Mesendoderm (in vitro differentiated cells): ENCODE results near the gene RPL27A.

Experiments
- DNase-seq: peaks from one replicate; pipeline ENCODE4 v3.0.0; 2013
- H2AK5ac ChIP-seq: 2 replicates; pipeline ENCODE4 v1.6.1; 2013; ENCODE audit warnings: low read length, inconsistent platforms
- H2BK120ac ChIP-seq: 2 replicates; pipeline ENCODE4 v1.6.1; 2013; ENCODE audit warnings: low read depth, mild to moderate bottlenecking, low read length, moderate library complexity, mixed read lengths
- H2BK15ac ChIP-seq: replicated peaks from 2 replicates; pipeline ENCODE4 v1.6.1; 2013; ENCODE audit warnings: low read depth, mild to moderate bottlenecking, moderate library complexity
- H2BK5ac ChIP-seq: 2 replicates; pipeline ENCODE4 v1.6.1; 2013; ENCODE audit warnings: low read length, inconsistent platforms
- H3K18ac ChIP-seq: 2 replicates; pipeline ENCODE4 v1.6.1; 2013; ENCODE audit warnings: mild to moderate bottlenecking, low read length, mixed read lengths
- H3K23ac ChIP-seq: one replicate; pipeline ENCODE4 v1.6.1; 2013; ENCODE audit warnings: low read length
- H3K27ac ChIP-seq: 2 replicates; pipeline ENCODE4 v1.5.1; 2013; ENCODE audit warnings: low read depth, mild to moderate bottlenecking, inconsistent platforms, low read length, moderate library complexity
- H3K27me3 ChIP-seq: 2 replicates; pipeline ENCODE4 v1.6.1; 2013; ENCODE audit warnings: low read length, control low read depth, mild to moderate bottlenecking, inconsistent platforms; ENCODE audit not compliant: insufficient read depth, poor library complexity
- H3K36me3 ChIP-seq: 2 replicates; pipeline ENCODE4 v1.6.1; 2013; ENCODE audit warnings: low read length, inconsistent platforms; ENCODE audit not compliant: control insufficient read depth, insufficient read depth
- H3K4ac ChIP-seq: one replicate; pipeline ENCODE4 v1.6.1; 2013; ENCODE audit warnings: low read depth, mild to moderate bottlenecking, low read length, moderate library complexity
- H3K4me1 ChIP-seq: 2 replicates; pipeline ENCODE4 v1.6.1; 2013; ENCODE audit warnings: low read depth, low read length, inconsistent platforms; ENCODE audit not compliant: control insufficient read depth
- H3K4me2 ChIP-seq: 2 replicates; pipeline ENCODE4 v1.6.1; 2013; ENCODE audit warnings: low read length
- H3K4me3 ChIP-seq: 2 replicates; pipeline ENCODE4 v1.5.1; 2013; ENCODE audit warnings: mild to moderate bottlenecking, low read length
- H3K56ac ChIP-seq: one replicate; pipeline ENCODE4 v1.6.1; 2013; ENCODE audit warnings: low read length
- H3K79me1 ChIP-seq: 2 replicates; pipeline ENCODE4 v1.6.1; 2013; ENCODE audit warnings: low read length, inconsistent platforms
- H3K79me2 ChIP-seq: 2 replicates; pipeline ENCODE4 v1.6.1; 2013; ENCODE audit warnings: mild to moderate bottlenecking, low read length; ENCODE audit not compliant: control insufficient read depth, insufficient read depth
- H3K9ac ChIP-seq: 2 replicates; pipeline ENCODE4 v1.6.1; 2013; ENCODE audit warnings: low read length, inconsistent platforms
- H4K5ac ChIP-seq: one replicate; pipeline ENCODE4 v1.6.1; 2013; ENCODE audit warnings: low read length
- H4K8ac ChIP-seq: one replicate; pipeline ENCODE4 v1.6.1; 2013; ENCODE audit warnings: low read depth, mild to moderate bottlenecking, control low read depth, low read length, moderate library complexity
- WGBS: extraction: QIAGEN DNeasy Blood & Tissue Kit; methylation state at CpG from one replicate; pipeline ENCODE4 v1.1.7; 2013; ENCODE audit warnings: low lambda C conversion rate, missing lambda C conversion rate; ENCODE audit not compliant: insufficient coverage; ENCODE audit errors: extremely low coverage; 5-methylcytosine and 5-hydroxymethylcytosine counted together

Gene RPL27A

DNA sequence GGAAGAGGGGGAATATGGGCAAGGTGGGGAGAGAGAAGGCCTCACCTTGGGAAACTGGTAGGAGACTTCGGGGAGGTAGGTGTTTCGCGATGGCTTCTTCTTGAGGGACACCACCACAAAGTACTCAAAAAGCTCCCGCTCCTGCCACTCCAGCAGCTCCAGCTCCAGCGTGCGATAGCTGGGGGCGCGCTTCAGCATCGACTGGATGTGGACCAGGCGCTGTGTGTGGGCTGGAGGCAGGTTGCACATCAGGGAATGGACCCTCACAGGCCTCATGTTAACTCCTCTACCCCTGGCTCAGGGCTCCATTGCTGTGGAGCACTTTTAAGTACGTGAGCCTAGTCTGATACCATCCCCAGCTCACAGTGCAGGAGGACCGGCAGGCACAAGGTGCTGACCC is 29.9 kb downstream of the RPL27A start:
- peak overlapping the region; percentile 86 for H2AK5ac ChIP-seq
- peak overlapping the region; percentile 29 for H3K23ac ChIP-seq
- WGBS = no CpG with 5 or more reads among the region's 12 CpGs
- DNase-seq = no peak
- no peaks in the 10 kb centered on the region for H3K79me2 ChIP-seq
- no peak overlapping the region for H3K4me3 ChIP-seq
- H3K4me1 ChIP-seq = peaks cover 11% of the 10 kb centered on the region
- H3K9ac ChIP-seq = no peak overlapping the region
- H2BK5ac ChIP-seq = peak overlapping the region; percentile 74
- peak overlapping the region; percentile 51 for H3K56ac ChIP-seq
- H3K79me1 ChIP-seq = no peaks in the 10 kb centered on the region
- H3K18ac ChIP-seq = peak overlapping the region; percentile 5
- no peak overlapping the region for H3K4ac ChIP-seq
- no peak overlapping the region for H3K27ac ChIP-seq
- H2BK15ac ChIP-seq = no peak overlapping the region
- H4K8ac ChIP-seq = no peak overlapping the region
- no peaks in the 10 kb centered on the region for H3K27me3 ChIP-seq
- H2BK120ac ChIP-seq = no peak overlapping the region
- no peak overlapping the region for H4K5ac ChIP-seq
- peaks cover 2% of the 10 kb centered on the region for H3K36me3 ChIP-seq
- no peak overlapping the region for H3K4me2 ChIP-seq

GRCh38 chr11:8713760-8714454 is 31.3 kb downstream of the RPL27A start:
- Histone ChIP-seq H3K4me2 (no peak overlapping the region), H4K5ac (no peak overlapping the region), H3K4me3 (no peak overlapping the region), H3K27me3 (no peaks in the 10 kb centered on the region), H2BK15ac (no peak overlapping the region), H4K8ac (no peak overlapping the region), H3K27ac (peak overlapping the region; percentile 79), H3K36me3 (peaks cover 2% of the 10 kb centered on the region), H3K79me2 (no peaks in the 10 kb centered on the region), H2AK5ac (no peak overlapping the region), H3K56ac (peak overlapping the region; percentile 56), H3K23ac (no peak overlapping the region), H3K4ac (no peak overlapping the region), H3K4me1 (peaks cover 23% of the 10 kb centered on the region), H3K18ac (peak overlapping the region; percentile 52), H3K9ac (peak overlapping the region; percentile 9), H3K79me1 (no peaks in the 10 kb centered on the region), H2BK120ac (peak overlapping the region; percentile 82), H2BK5ac (peak overlapping the region; percentile 62)
- peak; percentile 95 for DNase-seq
- WGBS = no CpG with 5 or more reads among the region's 8 CpGs

- Histone ChIP-seq H3K9ac (no peak overlapping the region), H3K27ac (peak overlapping the region; percentile 79), H3K56ac (peak overlapping the region; percentile 56), H3K4me1 (peaks cover 29% of the 10 kb centered on the region), H3K23ac (no peak overlapping the region), H2AK5ac (no peak overlapping the region), H3K4ac (no peak overlapping the region), H3K4me3 (no peak overlapping the region), H4K5ac (no peak overlapping the region), H2BK15ac (no peak overlapping the region), H2BK120ac (peak overlapping the region; percentile 82), H3K27me3 (no peaks in the 10 kb centered on the region), H3K79me1 (no peaks in the 10 kb centered on the region), H3K4me2 (no peak overlapping the region), H4K8ac (no peak overlapping the region), H3K36me3 (peaks cover 2% of the 10 kb centered on the region), H3K18ac (peak overlapping the region; percentile 52), H3K79me2 (no peaks in the 10 kb centered on the region), H2BK5ac (peak overlapping the region; percentile 33)
- WGBS = no CpG with 5 or more reads among the region's 4 CpGs
- DNase-seq = no peak
Measured at GRCh38 chr11:8714622-8715225, 32.1 kb downstream of the RPL27A start.

DNA sequence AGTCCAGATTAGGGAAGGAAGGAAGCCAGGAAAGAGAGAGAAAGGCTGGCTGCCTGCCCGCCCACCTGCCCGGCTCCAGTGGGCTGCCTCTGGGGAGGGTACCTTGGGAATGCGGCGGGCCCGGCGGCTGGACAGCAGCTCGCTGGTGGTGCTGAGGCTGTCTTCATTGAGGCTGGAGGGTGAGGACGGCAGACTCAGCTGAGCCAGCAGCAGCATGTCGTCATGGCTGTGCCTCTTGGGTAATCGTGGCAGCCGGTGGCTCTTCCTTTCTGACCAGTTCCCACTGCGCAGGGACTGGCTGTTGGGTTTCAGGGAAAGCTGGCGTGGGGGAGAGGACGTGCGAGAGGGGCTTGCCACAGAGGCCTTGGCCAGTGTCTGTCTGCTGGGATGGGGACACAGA is 32.9 kb downstream of the RPL27A start:
- Histone ChIP-seq H2BK5ac (peak overlapping the region; percentile 38), H3K4me3 (no peak overlapping the region), H3K18ac (peak overlapping the region; percentile 5), H2AK5ac (peak overlapping the region; percentile 31), H3K23ac (no peak overlapping the region), H2BK120ac (no peak overlapping the region), H3K79me2 (no peaks in the 10 kb centered on the region), H4K8ac (no peak overlapping the region), H3K4ac (no peak overlapping the region), H2BK15ac (no peak overlapping the region), H3K56ac (peak overlapping the region; percentile 60), H4K5ac (no peak overlapping the region), H3K27me3 (no peaks in the 10 kb centered on the region), H3K9ac (no peak overlapping the region), H3K27ac (no peak overlapping the region), H3K79me1 (no peaks in the 10 kb centered on the region), H3K4me1 (peaks cover 29% of the 10 kb centered on the region), H3K36me3 (peaks cover 2% of the 10 kb centered on the region), H3K4me2 (no peak overlapping the region)
- no peak for DNase-seq
- no CpG with 5 or more reads among the region's 15 CpGs for WGBS

GRCh38 chr11:8717544-8717875 is 34.9 kb downstream of the RPL27A start:
- Histone ChIP-seq H3K79me1 (no peaks in the 10 kb centered on the region), H3K4me3 (no peak overlapping the region)

More at GRCh38 chr11:8717544-8717875, 34.9 kb downstream of the RPL27A start:
- no peaks in the 10 kb centered on the region for H3K36me3 ChIP-seq
- no peak overlapping the region for H3K4me2 ChIP-seq
- no peak overlapping the region for H4K5ac ChIP-seq
- peak overlapping the region; percentile 24 for H3K18ac ChIP-seq
- no peak for DNase-seq
- H3K9ac ChIP-seq = peak overlapping the region; percentile 12
- peak overlapping the region; percentile 0 for H2BK120ac ChIP-seq
- no peak overlapping the region for H3K23ac ChIP-seq
- no peak overlapping the region for H4K8ac ChIP-seq
- no peaks in the 10 kb centered on the region for H3K27me3 ChIP-seq
- no peak overlapping the region for H2BK15ac ChIP-seq
- H3K4me1 ChIP-seq = peaks cover 43% of the 10 kb centered on the region
- no peaks in the 10 kb centered on the region for H3K79me2 ChIP-seq
- H2BK5ac ChIP-seq = peak overlapping the region; percentile 28
- peak overlapping the region; percentile 57 for H3K27ac ChIP-seq
- peak overlapping the region; percentile 18 for H3K4ac ChIP-seq
- peak overlapping the region; percentile 78 for H3K56ac ChIP-seq
- peak overlapping the region; percentile 53 for H2AK5ac ChIP-seq
- no CpG with 5 or more reads among the region's 9 CpGs for WGBS
